ENCODE measurements around the gene TNFRSF25.
"Not testable (repeated sequence)": the region's sequence is repeated elsewhere in the genome, so short reads cannot be mapped to it uniquely, and the experiment has no call there.

TNFRSF25 gene

GRCh38 chr1:6467744-6468688 is 2.0 kb upstream of the TNFRSF25 start:
- no peak for DNase-seq

GRCh38 chr1:6467224-6467623 is 1.3 kb upstream of the TNFRSF25 start:
- DNase-seq = no peak

- DNase-seq = no peak
Observed at GRCh38 chr1:6466751-6467150, 778 bp upstream of the TNFRSF25 start.

GRCh38 chr1:6465461-6466005 is 440 bp downstream of the TNFRSF25 start:
- DNase-seq = no peak

GRCh38 chr1:6464915-6465314 is 1.1 kb downstream of the TNFRSF25 start:
- no peak for DNase-seq

GRCh38 chr1:6464514-6464836 is 1.5 kb downstream of the TNFRSF25 start:
- no peak for DNase-seq

GRCh38 chr1:6463120-6463412 is 2.9 kb downstream of the TNFRSF25 start:
- DNase-seq = no peak

GRCh38 chr1:6462412-6463119 is 3.4 kb downstream of the TNFRSF25 start:
- no peak for DNase-seq

GRCh38 chr1:6461538-6462411 is 4.2 kb downstream of the TNFRSF25 start:
- no peak for DNase-seq

GRCh38 chr1:6461051-6461530 is 4.9 kb downstream of the TNFRSF25 start:
- no peak for DNase-seq

GRCh38 chr1:6460301-6461050 is 5.5 kb downstream of the TNFRSF25 start:
- DNase-seq = no peak

GRCh38 chr1:6459850-6460265 is 6.1 kb downstream of the TNFRSF25 start:
- no peak for DNase-seq

- no peak for DNase-seq
Observed at GRCh38 chr1:6456800-6457466, 9.0 kb downstream of the TNFRSF25 start.

- DNase-seq = not testable (repeated sequence)
Observed at GRCh38 chr1:6455752-6456520, 10.0 kb downstream of the TNFRSF25 start.

- DNase-seq = no peak
Observed at GRCh38 chr1:6454856-6455751, 10.9 kb downstream of the TNFRSF25 start.

- not testable (repeated sequence) for DNase-seq
Observed at GRCh38 chr1:6453895-6454855, 11.8 kb downstream of the TNFRSF25 start.

- DNase-seq = no peak
Observed at GRCh38 chr1:6450943-6451373, 15.0 kb downstream of the TNFRSF25 start.

GRCh38 chr1:6450486-6450885 is 15.5 kb downstream of the TNFRSF25 start:
- DNase-seq = not testable (repeated sequence)

Data from NCI-H226 (cell line).